HG03039 (cell line): Measurements from ENCODE around the gene SEMA5A.
"Not testable (repeated sequence)": the region's sequence is repeated elsewhere in the genome, so short reads cannot be mapped to it uniquely, and the experiment has no call there.

Experiments used
- ATAC-seq: cut with Tn5 transposase; IDR thresholded peaks from one replicate; pipeline ENCODE4 v1.9.1; 2021; ENCODE audit warnings: mild to moderate bottlenecking, moderate library complexity; ENCODE audit not compliant: unreplicated experiment

SEMA5A gene

GRCh38 chr5:9374025-9374424, 171.8 kb downstream of the SEMA5A start:
- ATAC-seq, result no peak

- no peak for ATAC-seq
These were observed 172.3 kb downstream of the SEMA5A start for GRCh38 chr5:9373571-9373970.

GRCh38 chr5:9370256-9370655, 175.6 kb downstream of the SEMA5A start:
- ATAC-seq, result no peak

GRCh38 chr5:9365512-9365911, 180.4 kb downstream of the SEMA5A start:
- no peak for ATAC-seq

GRCh38 chr5:9363449-9363848, 182.4 kb downstream of the SEMA5A start:
- ATAC-seq, result peak; percentile 17

- peak; percentile 60 for ATAC-seq
These were observed 182.8 kb downstream of the SEMA5A start for GRCh38 chr5:9363026-9363425.

GRCh38 chr5:9362600-9362999, 183.3 kb downstream of the SEMA5A start:
- peak; percentile 44 for ATAC-seq

- peak; percentile 59 for ATAC-seq
These were observed 184.0 kb downstream of the SEMA5A start for GRCh38 chr5:9361835-9362234.

- no peak for ATAC-seq
These were observed 186.8 kb downstream of the SEMA5A start for GRCh38 chr5:9358961-9359685.

GRCh38 chr5:9356351-9356825, 189.5 kb downstream of the SEMA5A start:
- no peak for ATAC-seq

GRCh38 chr5:9354336-9355081, 191.4 kb downstream of the SEMA5A start:
- ATAC-seq, result no peak

- ATAC-seq, result not testable (repeated sequence)
These were observed 192.8 kb downstream of the SEMA5A start for GRCh38 chr5:9353048-9353447.

- ATAC-seq, result no peak
These were observed 194.3 kb downstream of the SEMA5A start for GRCh38 chr5:9351546-9351945.

- ATAC-seq, result no peak
These were observed 195.5 kb downstream of the SEMA5A start for GRCh38 chr5:9350301-9350797.

- no peak for ATAC-seq
These were observed 197.4 kb downstream of the SEMA5A start for GRCh38 chr5:9348401-9348996.

GRCh38 chr5:9347541-9348295, 198.2 kb downstream of the SEMA5A start:
- ATAC-seq, result no peak

- no peak for ATAC-seq
These were observed 198.8 kb downstream of the SEMA5A start for GRCh38 chr5:9347032-9347431.

- no peak for ATAC-seq
These were observed 201.1 kb downstream of the SEMA5A start for GRCh38 chr5:9344751-9345240.

GRCh38 chr5:9343146-9343850, 202.6 kb downstream of the SEMA5A start:
- no peak for ATAC-seq

GRCh38 chr5:9342161-9342787, 203.6 kb downstream of the SEMA5A start:
- no peak for ATAC-seq
